GM19467 (cell line): Measurements from ENCODE around the gene ABCB6.
A peak's percentile ranks its signal among the peaks of the same experiment; 100 is the strongest.
"Not testable (repeated sequence)": the region's sequence is repeated elsewhere in the genome, so short reads cannot be mapped to it uniquely, and the experiment has no call there.

Experiments
- ATAC-seq: cut with Tn5 transposase; IDR thresholded peaks from one replicate; pipeline ENCODE4 v1.9.1; 2021; ENCODE audit warnings: mild to moderate bottlenecking, moderate library complexity; ENCODE audit not compliant: unreplicated experiment

The ABCB6 gene

GRCh38 chr2:219218732-219219701 lies at the start of gene ABCB6:
Gene ABCB6, minus strand, starts transcription at chr2:219218958. Its CDS starts 285 bp downstream, at chr2:219218673.
- peak; percentile 72 for ATAC-seq

DNA sequence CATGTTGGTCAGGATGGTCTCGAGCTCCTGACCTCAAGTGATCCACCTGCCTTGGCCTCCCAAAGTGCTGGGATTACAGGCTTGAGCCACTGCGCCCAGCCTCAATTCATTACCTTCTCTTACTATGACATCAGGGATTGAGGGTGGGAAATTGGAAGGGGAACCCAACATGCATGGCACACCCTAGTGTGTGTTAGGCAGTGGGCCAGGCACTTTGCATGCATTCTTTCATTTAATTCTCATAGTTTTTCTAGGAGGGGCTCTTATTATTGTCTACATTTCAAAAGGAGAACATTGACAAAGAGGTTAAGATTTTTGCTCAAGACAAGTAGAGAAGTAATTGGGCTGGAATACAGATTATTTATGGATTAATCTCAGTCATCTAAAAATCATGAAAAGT lies 49.5 kb upstream of the ABCB6 start:
- no peak for ATAC-seq

DNA sequence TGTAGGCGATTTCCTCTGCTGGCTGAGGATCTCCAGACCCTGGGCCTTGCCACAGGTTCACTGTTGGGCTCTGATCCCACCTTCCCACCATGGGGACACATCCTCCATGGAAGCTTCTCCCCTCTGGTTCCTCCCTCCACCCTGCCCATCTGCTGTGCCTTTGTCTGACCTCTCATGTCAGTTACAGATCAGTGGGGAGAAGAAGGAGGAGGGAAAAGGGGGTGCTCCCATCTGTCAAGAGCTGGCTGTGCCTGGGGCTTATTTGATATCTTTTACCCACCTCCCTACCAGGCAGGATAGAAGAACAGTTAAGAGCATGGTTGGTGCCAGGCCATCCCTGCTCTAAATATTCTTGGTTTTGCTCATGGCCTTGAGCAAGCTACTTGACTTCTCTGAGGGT lies 48.1 kb upstream of the ABCB6 start:
- no peak for ATAC-seq

- ATAC-seq = no peak
These were observed 47.5 kb upstream of the ABCB6 start for GRCh38 chr2:219266232-219266631.

DNA sequence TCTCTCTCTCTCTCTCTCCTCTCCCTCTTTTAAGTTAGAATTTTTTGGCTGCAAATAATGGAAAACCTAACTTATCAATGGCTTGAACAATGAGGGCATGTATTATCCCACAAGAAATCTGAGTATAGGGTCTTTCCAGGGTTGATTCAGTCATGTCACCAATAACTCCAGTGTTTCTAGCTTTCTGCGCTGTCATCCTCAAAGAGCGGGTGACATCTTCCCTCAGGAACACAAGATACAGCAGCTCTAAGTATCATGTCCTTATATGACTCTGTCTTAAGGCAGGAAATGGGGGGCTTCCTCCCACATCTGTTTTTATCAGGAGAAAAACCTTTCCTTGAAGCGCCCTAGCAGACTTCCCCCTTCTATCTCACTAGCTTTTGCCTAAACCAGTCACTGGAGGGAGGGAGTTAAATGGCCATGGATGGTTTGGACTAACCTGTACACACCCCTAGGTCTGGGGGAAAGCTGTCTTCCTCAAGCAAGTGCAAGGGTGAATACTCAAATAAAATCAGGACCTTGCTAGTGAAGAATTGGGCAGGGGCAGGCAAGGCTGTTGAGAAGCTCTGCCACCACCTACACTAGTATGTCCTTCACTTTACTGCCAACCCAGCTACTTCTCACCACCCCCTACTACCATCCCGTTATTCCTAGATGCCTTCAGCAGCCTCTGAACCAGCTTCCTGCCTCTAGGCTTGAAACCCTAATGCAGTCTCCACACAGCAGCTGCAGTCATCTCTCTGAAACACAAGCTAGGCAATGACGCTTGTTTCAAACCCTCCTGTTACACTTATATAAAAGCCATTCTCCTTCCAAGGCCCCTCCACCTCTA lies 42.5 kb upstream of the ABCB6 start:
- no peak for ATAC-seq

DNA sequence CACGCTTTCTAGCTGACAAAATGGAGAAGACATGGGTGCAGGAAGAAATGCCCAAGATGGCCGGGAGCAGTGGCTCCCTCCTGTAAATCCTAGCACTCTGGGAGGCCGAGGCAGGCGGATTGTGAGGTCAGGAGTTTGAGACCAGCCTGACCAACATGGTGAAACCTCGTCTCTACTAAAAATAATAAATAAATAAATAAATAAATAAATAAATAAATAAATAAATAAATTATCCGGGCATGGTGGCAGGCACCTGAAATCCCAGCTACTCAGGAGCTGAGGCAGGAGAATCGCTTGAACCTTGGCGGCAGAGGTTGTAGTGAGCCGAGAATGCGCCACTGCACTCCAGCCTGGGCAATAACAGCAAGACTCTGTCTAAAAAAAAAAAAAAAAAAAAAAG lies 40.2 kb upstream of the ABCB6 start:
- ATAC-seq = not testable (repeated sequence)

GRCh38 chr2:219254590-219255201 lies 35.9 kb upstream of the ABCB6 start:
- ATAC-seq = peak; percentile 18

GRCh38 chr2:219253753-219254589 lies 35.2 kb upstream of the ABCB6 start, which contains the start of gene TUBA4A:
Gene TUBA4A, minus strand, starts transcription at chr2:219253918. Its CDS starts 60 bp downstream, at chr2:219253858.
- ATAC-seq = peak; percentile 41

- peak; percentile 6 for ATAC-seq
These were observed 34.4 kb upstream of the ABCB6 start, which contains the start of gene TUBA4B for GRCh38 chr2:219252900-219253752. Gene TUBA4B, plus strand, starts transcription at chr2:219253243. Its CDS starts 165 bp downstream, at chr2:219253408.

DNA sequence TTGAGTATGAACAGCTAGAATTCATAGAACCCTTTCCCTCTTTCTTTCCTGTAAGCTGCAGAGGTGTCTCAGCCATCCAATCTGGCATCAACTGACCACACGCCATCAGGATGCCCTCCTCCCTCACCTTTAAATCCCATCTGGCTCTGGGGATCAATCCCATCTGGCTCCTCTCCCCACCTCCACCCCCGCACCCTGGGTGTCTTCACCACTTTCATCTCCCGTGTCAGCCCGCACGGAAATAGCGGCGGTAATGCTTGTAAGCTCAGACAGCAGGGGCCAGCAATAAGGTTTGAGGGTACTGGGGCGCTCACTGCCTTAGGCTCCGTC lies 33.8 kb upstream of the ABCB6 start:
- no peak for ATAC-seq

- ATAC-seq = no peak
These were observed 33.3 kb upstream of the ABCB6 start for GRCh38 chr2:219252084-219252483.

DNA sequence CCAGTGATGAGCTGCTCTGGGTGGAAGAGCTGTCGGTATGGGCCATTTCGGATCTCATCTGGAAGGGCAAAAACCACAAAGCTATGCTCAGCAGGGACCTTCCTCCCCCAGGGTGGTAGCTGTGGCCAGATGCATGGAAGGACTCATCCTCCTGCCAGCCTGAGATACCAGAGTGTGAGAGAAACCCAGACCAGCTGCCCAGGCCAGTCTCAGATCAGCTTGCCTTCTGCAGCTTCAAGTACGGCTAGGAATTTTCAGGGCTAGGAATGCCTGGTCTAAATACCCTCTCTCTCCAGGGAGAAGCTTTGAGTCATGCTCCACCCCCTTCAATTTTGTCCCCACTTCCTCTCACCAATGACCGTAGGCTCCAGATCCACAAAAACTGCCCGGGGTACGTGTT lies 32.9 kb upstream of the ABCB6 start:
- ATAC-seq = no peak

DNA sequence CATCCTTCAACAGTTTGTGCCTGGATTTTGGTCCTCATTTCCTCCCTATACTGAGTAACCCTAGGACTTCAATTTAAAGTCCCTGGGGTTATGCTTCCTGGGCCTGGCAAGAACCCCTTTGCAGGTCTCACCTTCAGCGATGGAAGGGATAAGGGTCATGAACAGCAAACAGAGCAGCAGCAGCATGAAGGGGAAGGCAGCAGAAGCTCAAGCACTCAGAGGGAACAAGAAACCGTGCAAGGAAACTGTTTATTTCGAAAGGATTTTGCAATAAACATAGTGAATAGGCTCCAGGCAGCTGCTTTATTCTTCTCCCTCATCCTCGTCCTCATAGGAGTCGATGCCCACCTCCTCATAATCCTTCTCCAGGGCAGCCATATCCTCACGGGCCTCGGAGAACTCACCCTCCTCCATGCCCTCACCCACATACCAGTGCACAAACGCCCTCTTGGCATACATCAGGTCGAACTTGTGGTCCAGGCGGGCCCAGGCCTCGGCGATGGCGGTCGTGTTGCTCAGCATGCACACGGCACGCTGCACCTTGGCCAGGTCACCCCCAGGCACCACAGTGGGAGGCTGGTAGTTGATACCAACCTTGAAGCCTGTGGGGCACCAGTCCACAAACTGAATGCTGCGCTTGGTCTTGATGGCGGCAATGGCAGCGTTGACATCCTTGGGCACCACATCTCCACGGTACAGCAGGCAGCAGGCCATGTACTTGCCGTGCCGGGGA lies 31.5 kb upstream of the ABCB6 start:
- no peak for ATAC-seq

DNA sequence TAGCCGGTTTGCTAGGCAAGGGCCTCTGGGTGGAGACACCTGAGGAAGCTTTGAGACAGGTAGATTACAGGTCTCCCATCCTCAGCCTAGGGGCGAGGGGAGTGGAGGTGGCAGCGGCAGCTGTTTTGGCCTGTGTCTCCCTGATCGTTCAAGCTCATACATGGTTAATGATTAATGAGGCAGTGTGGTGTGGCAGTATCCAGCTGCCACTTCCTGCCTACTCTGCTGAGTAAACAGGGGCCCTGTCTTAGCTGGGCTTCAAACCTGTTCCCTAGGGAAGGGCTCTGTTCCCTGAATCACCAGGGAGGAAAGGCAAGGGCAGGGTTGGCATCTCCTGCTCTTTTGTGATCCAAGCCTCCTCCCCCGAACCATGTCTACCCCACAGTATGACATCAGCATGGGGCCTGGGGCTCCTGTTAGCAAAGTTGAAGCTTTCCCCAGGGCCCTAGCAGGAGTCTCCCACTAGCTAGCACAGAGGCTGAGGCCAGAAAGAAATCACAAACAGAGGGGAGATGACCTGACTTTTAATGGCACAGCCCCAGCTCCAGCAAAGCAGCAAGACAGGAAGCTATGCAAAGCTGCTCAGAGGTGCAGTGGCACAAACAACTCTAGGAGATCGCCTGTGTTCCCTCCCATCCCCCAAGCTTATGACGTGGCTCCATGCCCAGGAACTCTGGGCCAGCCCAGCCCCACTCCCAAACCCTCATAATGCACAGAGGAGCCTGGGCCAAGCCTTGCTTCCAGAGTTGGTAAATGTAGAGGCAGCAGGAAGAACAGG lies 30.6 kb upstream of the ABCB6 start:
- ATAC-seq = peak; percentile 45

DNA sequence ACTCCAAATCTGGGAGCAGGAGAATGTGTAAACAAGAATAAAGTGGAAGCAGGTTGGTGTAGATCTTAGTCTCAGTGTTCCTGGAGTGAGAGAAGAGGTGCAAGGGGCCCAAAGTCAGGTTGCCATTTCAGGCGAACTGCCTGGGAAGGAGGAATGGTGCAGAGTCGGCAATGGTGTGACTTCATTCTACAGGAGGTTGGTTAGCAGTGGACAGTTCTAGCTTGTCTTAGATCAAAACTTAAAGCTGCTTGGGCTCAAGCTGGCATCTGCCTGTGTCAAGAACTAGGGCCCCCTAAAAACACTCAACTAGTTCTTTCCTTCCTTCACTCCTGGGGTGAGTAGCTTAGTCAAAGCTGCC lies 30.1 kb upstream of the ABCB6 start:
- ATAC-seq = no peak

DNA sequence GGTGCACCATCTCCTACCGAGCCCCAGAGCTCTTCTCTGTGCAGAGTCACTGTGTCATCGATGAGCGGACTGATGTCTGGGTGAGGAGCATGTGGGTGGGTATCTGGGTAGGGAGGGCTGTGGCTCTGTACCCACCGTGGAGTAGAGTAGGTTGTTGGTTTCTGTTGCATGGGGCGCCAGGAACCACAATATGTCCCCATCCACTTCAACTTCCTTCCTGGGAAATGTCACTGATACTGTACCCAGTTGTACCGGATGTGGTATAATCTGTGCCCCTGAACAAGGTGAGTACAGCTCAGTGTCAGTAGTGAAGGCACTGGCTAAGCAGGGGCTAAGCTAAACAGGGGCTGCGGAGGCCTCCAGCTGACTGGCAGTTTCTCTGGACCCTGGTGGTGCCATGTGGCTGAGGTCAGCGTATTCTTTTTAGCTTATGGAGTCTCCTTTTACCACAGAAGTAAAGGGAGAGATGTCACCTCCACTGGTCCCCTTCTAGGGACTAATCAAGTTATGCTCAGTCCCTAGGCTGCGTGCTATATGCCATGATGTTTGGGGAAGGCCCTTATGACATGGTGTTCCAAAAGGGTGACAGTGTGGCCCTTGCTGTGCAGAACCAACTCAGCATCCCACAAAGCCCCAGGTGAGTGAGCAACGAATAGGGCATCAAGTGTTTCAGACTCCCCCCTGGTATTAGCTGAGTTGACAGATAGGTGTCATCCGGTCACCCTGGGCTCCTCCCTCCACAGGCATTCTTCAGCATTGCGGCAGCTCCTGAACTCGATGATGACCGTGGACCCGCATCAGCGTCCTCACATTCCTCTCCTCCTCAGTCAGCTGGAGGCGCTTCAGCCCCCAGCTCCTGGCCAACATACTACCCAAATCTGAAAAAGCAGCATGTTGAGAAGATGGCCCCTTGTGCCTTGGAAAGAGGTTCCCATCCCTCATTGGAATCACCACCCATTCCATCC lies 29.2 kb upstream of the ABCB6 start:
- no peak for ATAC-seq

DNA sequence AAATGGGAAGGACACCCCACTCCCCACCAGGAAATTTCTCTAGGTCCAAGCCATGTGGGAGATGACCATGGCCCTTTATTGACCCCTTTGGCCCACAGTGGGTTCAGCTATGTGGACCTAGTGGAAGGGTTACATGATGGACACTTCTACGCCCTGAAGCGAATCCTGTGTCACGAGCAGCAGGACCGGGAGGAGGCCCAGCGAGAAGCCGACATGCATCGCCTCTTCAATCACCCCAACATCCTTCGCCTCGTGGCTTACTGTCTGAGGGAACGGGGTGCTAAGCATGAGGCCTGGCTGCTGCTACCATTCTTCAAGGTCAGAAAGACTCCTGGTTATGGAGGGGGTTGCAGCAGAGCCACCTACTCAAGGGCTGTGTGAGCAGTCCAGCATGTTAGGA lies 27.8 kb upstream of the ABCB6 start:
- no peak for ATAC-seq
